NCI-H69 (cell line): ENCODE data around the gene GFY.
"Not testable (repeated sequence)": the region's sequence is repeated elsewhere in the genome, so short reads cannot be mapped to it uniquely, and the experiment has no call there.

ENCODE experiments used
- DNase-seq: peaks from one replicate; lab custom pipeline; 2025; lab: John Stamatoyannopoulos, UW

GFY gene

DNA sequence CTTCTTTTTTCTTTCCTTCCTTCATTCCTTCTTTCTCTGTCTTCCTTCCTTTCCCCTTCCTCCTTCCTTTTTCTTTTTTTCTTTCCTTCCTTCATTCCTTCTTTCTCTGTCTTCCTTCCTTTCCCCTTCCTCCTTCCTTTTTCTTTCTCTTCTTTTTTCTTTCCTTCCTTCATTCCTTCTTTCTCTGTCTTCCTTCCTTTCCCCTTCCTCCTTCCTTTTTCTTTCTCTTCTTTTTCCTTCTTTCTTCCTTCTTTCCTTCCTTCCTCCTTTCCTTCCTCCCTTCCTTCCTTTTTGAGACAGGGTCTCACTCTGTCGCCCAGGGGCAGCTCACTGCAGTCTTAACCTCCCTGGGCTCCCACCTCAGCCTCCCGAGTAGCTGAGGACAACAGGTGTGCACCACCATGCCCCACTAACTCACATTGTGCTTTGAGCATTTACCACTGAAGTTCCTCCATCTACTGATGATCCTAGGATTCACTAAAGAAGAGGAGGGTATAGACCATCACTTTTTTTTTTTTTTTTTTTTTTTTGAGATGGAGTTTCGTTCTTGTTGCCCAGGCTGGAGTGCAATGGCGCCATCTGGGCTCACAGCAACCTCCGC lies 19.0 kb downstream of the GFY start:
- DNase-seq, result peak; percentile 21

DNA sequence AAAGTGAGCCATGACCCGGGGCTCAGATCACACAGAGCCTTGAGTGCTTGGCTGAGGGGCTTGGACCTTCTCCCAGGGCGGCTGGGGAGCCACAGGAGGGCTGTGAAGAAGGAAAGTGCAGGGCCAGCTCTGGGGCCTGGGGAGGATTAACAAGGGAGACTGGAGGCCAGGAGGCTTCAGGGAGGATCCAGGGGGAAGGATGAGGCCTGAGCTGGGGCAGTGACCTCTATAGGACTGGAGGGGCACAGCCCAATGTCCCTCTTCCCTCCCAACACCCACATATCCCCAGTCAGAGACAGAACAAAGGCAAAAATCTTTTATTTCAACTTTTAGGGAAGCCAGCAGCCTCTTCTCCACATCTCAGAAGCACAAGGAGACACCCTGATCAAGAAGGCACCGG lies 20.8 kb downstream of the GFY start:
- DNase-seq, result no peak

DNA sequence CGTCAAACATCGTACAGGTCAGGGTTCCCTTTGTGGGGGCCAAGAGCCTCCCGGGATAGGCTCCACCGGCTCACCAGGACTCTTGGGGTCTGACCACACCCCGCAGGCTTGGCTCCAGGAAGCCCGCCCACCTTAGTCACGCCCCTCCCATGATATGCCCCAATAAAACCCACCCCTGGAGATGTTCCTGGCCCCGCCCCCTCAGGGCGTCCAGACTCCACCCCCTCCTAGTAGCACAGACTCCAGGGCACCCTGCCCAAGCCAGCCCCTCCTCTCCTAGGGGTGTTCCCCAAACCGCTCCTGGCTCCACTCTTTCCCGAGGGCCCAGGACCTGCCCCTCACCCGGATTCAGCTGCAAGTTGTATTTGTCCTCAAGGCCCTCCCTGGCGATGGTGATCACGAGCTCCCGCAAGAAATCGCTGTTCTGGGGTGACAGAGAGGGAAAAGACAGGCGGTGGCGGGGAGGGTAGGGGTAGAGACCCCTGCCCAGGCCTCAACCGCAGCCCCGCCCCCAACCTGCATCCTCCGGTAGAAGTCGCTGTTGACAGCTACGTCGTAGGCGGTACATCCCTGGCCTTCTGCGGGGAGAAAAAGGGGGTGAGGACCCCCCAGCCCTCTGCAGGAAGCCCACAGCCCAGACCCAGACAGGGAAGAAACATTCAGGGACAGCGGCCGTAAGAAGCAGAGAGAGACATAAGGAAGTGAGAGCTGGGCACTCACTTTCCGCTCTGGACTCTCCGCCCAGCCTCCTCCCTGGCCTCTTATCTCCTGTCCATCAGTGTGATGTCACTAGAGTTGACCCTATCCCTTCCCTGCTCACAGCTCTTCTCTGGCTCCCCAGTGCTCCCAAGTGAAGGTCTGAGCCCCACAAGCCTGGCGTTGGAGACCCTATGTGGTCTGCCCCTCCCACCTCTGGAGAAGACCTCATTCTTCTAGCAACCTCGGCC lies 22.6 kb downstream of the GFY start:
- peak; percentile 28 for DNase-seq

DNA sequence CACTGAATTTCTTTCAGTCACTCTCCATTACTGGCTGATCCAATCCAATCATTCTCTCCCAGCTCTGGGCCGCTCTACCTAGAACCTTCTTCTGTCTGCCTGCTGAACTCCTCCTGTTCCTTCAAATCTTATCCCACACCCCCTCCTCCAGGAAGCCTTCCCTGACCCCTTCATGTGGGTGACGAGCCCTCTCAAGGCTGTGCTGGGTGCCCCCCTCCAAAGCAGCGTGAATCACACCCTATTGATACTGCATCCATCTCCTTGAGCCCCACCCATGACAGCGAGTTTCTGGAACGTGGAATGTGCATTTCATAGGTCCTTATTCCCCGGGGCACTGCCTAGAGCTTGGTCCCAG lies 23.2 kb downstream of the GFY start:
- no peak for DNase-seq

DNA sequence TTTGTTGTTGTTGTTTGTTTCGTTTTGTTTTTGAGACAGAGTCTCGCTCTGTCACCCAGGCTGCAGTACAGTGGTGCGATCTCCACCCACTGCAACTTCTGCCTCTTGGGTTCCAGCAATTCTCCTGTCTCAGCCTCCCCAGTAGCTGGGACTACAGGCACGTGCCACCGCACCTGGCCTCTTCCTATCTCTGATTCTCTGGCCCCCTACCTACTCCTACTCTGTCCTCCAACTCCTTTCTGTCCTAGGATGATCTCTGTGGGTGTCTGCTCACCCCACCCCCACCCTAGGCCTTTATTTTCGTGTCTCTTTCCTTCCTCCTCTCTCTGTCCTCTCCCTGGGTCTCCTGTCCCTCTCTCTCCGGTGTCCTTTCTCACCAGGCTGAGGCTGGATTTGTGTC lies 25.2 kb downstream of the GFY start:
- DNase-seq, result no peak

DNA sequence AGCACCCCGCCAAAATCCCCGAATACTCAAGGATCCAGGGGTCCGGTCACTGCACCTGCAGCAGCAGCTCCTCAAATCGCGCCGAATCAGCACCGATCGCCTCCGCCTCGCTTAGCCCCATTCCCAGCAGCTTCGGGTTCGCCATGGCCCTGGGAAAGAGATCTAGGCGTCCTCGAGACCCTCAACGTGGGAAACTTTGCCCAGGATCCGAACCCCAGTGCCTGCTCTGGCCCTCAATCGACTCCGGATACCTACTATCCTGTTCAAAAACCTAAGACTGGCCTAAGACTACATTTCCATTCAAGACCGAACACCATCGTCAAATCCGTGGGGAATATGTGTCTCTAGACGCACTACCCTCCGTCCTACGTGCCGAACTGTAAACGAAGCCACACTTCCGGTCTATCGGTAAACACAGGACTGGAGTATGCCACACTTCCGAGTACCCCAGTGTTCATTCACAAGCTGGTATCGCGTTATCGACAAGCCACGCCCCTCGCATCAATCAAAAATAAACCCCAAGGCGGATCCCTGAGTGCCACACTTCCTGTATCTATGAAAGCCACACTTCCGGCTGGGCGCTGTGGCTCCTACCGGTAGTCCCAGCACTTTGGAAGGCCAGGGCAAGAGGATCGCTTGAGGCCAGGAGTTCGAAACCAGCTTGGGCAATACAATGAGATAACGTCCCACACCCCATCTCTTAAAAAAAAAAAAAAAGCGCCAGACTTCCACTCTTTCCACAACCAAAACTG lies 26.4 kb downstream of the GFY start, which contains the start of gene PIH1D1:
PIH1D1 (minus strand) TSS at position 385 of the 752 bp plus-strand sequence; CDS start at position 145, 240 bp downstream.
- peak; percentile 99 for DNase-seq

DNA sequence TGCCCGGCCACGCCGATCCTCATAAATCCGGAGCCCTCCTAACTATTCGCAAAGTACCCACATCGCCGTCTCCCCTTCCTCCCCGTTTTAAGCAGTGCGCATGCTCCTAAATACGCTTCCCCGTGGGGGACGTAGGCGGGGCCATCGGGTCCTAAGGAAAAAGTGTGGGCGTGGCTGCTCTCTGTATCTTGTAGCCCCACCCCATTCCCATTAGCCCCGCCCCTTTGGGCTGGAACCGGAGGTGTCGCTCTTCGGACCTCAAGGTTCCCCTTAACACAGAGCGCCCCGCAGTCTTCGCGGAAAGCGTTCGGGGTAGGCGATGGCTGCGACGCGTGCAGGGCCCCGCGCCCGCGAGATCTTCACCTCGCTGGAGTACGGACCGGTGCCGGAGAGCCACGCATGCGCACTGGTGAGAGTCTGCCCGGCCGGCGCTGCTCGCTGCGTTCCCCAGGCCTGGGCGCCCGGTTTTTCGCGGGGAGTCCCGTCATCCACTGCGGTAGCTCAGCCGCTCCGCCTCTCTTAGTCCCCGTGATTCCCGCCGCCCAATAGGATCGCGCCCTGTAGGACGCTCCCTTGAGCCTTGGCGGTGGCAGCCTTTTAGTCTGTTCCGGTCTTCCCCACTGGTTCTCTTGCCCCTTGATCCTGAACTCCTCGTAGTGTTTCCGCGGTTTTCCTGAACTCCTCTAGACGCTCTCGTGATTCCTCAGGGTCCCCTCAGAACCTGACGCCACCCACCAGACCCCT lies 28.0 kb downstream of the GFY start, which contains the start of gene ALDH16A1:
ALDH16A1 (plus strand) TSS at position 213 of the 744 bp plus-strand sequence; CDS start at position 320, 107 bp downstream.
- peak; percentile 99 for DNase-seq

DNA sequence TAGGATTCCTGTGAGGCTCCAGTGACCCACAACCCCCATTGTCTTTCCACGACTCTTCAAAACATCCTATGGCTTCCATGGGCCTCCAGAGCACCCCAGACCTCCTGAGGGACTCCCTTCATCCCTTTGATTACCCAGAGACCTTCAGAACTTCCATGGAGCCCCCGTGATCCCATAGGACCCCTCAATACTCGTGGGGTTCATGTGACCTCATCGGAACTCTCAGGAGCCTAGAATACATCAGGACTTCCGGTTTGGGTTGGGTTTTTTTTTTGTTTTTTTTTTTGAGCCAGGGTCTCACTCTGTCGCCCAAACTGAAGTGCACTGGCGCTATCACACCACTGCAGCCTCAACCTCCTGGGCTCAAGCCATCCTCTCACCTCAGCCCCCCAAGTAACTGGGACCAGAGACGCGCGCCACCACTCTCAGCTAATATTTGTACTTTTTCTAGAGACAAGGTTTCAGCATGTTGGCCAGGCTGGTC lies 28.6 kb downstream of the GFY start:
- no peak for DNase-seq

DNA sequence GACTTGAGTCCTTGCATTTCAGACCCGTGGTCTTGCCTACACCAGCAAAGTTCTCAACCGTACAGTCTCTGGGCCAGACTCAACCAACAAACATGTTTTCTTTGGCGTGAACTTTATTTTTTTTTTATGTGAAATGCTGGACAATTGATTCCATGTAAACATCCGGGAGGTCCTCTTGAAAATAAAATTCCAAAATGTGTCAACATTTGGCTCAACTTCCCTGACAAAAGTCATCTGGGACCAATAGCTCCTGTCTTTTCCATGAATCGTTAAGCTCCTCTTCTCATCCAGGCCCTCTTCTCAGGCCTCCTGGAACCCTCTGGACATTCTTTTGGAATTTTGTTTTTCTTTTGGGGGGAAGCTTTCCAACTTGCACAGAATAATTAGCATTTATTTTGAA lies 30.6 kb downstream of the GFY start:
- DNase-seq, result no peak

DNA sequence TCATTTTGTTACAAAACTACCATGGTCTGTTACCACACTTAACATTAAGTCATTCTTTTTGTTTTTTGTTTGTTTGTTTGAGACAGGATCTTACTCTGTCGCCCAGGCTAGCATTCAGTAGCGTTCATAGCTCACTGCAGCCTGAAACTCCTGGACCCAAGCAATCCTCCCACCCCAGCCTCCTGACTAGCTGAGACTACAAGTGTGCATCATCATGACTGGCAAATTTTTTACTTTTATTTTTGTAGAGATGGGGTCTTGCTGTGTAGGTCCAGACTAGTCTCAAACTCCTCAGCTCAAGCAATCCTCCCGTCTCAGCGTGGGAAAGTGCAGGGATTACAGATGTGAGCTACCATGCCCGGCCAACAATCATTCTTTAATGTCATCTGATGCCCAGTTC lies 31.1 kb downstream of the GFY start:
- no peak for DNase-seq

DNA sequence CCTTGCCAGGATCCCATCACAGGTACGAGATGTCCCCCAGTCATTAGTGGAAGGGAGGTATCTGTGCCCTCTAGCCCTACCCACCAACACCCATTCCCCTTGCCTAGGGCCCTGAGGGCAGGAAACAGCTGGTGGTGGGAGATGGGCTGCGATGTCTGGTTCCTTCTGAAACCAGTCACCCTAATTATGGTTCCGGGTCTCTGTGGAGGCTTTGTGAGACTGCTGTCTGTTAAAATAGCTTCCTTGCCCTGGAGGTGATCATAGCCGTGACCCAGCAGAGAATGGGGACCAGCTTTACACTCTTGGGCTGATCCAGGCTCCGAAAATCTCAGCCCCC lies 33.3 kb downstream of the GFY start:
- DNase-seq, result no peak

DNA sequence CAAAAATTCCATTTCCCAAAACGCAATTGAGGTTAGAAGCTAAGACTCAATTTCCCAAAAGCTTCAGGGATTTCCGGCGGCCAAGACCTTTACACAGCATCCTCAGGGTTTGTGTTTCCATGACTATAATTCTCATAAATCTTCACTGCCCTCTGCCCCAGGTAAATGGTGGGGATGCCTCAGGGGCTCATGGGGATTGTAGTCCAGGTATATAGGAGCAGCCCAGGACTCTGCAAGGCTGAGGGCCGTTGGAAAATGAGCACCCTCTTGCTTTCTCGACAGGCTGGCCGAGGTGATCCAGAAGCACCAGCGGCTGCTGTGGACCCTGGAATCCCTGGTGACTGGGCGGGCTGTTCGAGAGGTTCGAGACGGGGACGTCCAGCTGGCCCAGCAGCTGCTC lies 34.2 kb downstream of the GFY start:
- DNase-seq, result no peak

DNA sequence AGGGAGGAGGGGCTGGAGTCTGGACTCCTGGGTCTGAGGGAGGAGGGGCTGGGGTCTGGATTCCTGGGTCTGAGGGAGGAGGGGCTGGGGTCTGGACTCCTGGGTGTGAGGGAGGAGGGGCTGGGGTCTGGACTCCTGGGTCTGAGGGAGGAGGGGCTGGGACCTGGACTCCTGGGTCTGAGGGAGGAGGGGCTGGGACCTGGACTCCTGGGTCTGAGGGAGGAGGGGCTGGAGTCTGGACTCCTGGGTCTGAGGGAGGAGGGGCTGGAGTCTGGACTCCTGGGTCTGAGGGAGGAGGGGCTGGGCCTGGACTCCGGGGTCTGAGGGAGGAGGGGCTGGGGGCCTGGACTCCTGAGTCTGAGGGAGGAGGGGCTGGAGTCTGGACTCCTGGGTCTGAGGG lies 35.9 kb downstream of the GFY start:
- not testable (repeated sequence) for DNase-seq

DNA sequence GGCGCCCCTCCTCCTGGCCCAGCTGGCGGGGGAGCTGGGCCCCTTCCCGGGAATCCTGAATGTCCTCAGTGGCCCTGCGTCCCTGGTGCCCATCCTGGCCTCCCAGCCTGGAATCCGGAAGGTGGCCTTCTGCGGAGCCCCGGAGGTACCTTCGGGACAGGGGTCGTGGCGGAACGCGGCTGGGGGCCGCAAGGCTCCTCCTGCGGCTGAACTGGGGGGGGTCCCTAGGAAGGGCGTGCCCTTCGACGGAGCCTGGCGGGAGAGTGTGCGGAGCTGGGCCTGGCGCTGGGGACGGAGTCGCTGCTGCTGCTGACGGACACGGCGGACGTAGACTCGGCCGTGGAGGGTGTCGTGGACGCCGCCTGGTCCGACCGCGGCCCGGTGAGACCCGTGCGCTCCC lies 36.5 kb downstream of the GFY start:
- DNase-seq, result no peak

DNA sequence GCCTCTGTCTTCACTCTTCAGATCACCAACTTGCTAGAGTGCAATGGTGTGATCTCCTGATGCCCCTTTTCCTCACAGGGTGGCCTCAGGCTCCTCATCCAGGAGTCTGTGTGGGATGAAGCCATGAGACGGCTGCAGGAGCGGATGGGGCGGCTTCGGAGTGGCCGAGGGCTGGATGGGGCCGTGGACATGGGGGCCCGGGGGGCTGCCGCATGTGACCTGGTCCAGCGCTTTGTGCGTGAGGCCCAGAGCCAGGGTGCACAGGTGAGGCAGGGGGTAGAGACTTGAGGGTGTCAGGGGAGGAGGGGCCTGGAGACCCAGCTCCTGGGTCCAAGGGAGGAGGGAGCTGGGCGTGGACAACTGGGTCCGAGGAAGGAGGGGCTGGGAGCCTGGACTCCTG lies 37.3 kb downstream of the GFY start:
- no peak for DNase-seq

DNA sequence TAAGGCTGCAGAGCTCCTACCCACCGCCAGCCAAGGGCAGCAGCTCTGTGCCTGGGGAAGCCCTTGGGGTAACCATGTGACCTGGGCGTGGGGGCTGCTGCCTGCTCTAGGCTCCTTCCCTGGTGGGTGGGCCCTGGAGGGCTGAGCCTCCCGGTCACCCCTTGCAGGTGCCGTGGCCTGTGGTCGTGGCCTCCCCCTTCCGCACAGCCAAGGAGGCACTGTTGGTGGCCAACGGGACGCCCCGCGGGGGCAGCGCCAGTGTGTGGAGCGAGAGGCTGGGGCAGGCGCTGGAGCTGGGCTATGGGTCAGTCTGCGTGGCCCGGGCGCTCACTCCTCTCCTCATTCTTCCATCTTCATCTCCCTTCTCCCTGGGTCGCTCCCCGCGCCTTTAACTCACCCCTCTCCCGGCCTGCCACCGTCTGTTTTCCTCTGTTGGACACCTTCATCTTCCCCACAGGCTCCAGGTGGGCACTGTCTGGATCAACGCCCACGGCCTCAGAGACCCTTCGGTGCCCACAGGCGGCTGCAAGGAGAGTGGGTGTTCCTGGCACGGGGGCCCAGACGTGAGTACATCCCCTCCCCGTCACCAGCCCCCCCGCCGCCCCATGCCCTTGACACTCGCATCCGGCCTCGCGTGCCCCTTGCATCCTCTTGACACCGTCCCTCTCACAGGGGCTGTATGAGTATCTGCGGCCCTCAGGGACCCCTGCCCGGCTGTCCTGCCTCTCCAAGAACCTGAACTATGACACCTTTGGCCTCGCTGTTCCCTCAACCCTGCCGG lies 39.0 kb downstream of the GFY start:
- no peak for DNase-seq

DNA sequence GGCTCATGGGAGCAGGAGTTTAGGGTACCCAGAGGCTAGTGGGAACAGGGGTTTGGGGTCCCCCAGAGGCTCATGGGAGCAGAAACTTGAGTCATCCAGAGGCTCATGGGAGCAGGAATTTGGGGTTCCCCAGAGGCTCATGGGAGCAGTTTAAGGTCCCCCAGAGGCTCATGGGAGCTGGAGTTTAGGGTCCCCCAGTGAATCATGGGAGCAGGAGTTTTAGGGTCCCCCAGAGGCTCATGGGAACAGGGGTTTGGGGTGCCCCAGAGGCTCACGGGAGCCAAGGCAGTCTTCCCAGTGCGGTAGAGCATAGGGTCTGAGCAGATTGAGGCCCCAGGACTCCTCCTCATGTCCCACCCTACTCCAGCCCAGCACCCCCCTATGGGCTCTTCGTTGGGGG lies 40.2 kb downstream of the GFY start:
- no peak for DNase-seq

DNA sequence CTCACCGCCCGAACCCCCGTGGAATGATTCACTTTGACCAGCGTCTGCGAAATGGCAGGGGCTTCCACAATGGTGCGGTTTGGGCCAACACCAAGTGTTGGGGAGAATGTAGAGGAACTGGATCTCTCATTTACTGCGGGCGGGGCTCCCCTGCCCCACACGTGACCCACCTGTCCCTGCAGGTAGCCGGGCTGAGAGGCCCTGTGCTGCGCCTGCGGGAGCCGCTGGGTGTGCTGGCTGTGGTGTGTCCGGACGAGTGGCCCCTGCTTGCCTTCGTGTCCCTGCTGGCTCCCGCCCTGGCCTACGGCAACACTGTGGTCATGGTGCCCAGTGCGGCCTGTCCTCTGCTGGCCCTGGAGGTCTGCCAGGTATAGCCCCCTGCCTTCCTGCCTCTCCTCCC lies 43.0 kb downstream of the GFY start:
- DNase-seq, result no peak

DNA sequence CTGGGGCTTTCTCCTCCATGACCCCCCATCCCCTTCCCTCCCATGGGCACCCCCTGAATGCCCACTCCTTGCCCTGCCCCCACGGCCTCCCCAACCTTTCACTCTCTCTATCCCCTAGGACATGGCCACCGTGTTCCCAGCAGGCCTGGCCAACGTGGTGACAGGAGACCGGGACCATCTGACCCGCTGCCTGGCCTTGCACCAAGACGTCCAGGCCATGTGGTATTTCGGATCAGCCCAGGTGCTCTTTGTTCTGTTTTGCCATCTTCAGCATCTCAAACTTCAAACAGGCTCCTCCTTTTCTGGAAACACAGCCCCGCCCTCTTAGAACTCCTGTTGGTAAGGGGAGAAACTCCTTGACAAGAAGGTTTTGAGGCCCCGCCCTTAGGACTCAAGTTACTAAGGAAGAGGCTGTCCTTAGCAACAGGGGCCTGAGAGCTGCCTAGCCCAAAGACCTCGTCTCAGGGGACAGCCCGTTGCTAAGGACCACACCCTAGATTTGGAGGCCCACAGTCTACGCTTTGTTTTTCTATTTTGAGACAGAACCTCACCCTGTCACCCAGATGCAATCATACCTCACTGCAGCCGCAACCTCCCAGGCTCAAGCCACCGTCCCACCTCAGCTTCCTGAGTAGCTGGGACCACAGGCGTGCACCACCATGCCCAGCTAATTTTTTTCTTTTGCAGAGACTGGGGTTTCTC lies 43.7 kb downstream of the GFY start:
- peak; percentile 90 for DNase-seq

DNA sequence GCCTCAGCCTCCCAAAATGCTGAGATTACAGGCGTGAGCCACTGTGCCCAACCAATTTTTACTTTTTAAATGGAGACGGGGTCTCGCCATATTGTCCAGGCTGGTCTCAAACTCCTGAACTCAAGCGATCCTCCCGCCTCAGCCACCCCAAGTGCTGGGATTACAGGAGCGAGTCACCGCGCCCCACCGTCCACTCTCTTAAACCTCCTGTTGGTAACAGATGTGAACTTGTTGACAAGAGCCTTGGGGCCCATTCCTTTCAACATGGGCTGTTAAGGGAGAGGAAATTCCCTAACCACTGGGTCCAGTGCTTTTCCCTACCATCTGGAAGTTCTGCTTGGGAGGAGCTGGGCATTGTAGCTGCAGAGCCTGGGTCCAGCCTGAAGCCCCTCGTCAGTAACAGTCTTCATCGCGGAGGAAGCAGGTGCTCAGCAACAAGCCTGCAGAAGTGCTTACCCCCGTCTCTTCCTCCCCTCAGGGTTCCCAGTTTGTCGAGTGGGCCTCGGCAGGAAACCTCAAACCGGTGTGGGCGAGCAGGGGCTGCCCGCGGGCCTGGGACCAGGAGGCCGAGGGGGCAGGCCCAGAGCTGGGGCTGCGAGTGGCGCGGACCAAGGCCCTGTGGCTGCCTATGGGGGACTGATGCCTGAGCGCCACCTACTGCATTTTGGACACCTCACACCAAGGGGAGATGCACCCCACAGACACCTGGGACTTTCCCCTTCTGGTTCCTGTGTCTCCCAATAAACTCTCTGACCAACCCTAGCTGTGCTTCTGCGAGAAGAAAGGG lies 44.8 kb downstream of the GFY start:
- DNase-seq, result peak; percentile 29
